Neural progenitor cell (in vitro differentiated cells): ENCODE data around the gene CENPP. TPM values are rescaled to one million over a fixed set of nuclear protein-coding genes. Genes with fewer than 3 reads are reported as not detected.

Experiments
- DNase-seq: peaks from one replicate; pipeline ENCODE4 v3.0.0-alpha.2; 2016; ENCODE audit warnings: low spot score
- H2AFZ ChIP-seq: fragments of 200-600 bp; sonication (generic); replicated peaks from 2 replicates; pipeline ENCODE4 v1.6.1; 2016; ENCODE audit warnings: antibody characterized with exemption
- H3F3A ChIP-seq: fragments of 200-600 bp; sonication (generic); 2 replicates; pipeline ENCODE4 v1.6.1; 2016; ENCODE audit warnings: antibody characterized with exemption, low read depth
- H3K27ac ChIP-seq: fragments of 200-600 bp; sonication (generic); 2 replicates; pipeline ENCODE4 v1.5.1; 2016; ENCODE audit warnings: mild to moderate bottlenecking
- H3K27me3 ChIP-seq: fragments of 200-600 bp; sonication (generic); 2 replicates; pipeline ENCODE4 v1.6.1; 2016; ENCODE audit warnings: mild to moderate bottlenecking, moderate library complexity
- H3K36me3 ChIP-seq: fragments of 200-600 bp; sonication (generic); 2 replicates; pipeline ENCODE4 v1.5.1; 2016
- H3K4me1 ChIP-seq: fragments of 200-600 bp; sonication (generic); 2 replicates; pipeline ENCODE4 v1.6.1; 2016; ENCODE audit warnings: mixed run types
- H3K4me2 ChIP-seq: fragments of 200-600 bp; sonication (generic); 2 replicates; pipeline ENCODE4 v1.6.1; 2016
- H3K4me3 ChIP-seq: fragments of 200-600 bp; sonication (generic); 2 replicates; pipeline ENCODE4 v1.5.1; 2016
- H3K79me2 ChIP-seq: fragments of 200-600 bp; sonication (generic); 2 replicates; pipeline ENCODE4 v1.6.1; 2016; ENCODE audit warnings: low read depth
- H3K9ac ChIP-seq: fragments of 200-600 bp; sonication (generic); 2 replicates; pipeline ENCODE4 v1.6.1; 2016
- H3K9me3 ChIP-seq: fragments of 200-600 bp; sonication (generic); 2 replicates; pipeline ENCODE4 v1.5.1; 2016; ENCODE audit warnings: low read depth
- H4K20me1 ChIP-seq: fragments of 200-600 bp; sonication (generic); 2 replicates; pipeline ENCODE4 v1.6.1; 2016; ENCODE audit warnings: low read depth
- H3K27ac Mint-ChIP-seq: 3 replicates; pipeline ENCODE4 v1.8.0; 2021; ENCODE audit warnings: mixed read lengths
- H3K27me3 Mint-ChIP-seq: 2 replicates; pipeline ENCODE4 v1.8.0; 2022; ENCODE audit warnings: low read depth, mild to moderate bottlenecking, inconsistent platforms, moderate library complexity, mixed read lengths; ENCODE audit not compliant: insufficient read depth
- H3K36me3 Mint-ChIP-seq: 3 replicates; pipeline ENCODE4 v1.8.0; 2021; ENCODE audit warnings: mixed read lengths
- H3K4me1 Mint-ChIP-seq: 3 replicates; pipeline ENCODE4 v1.8.0; 2021; ENCODE audit warnings: mixed read lengths
- H3K4me3 Mint-ChIP-seq: 3 replicates; pipeline ENCODE4 v1.8.0; 2021; ENCODE audit warnings: mild to moderate bottlenecking, moderate library complexity, mixed read lengths
- H3K9me3 Mint-ChIP-seq: 3 replicates; pipeline ENCODE4 v1.8.0; 2020; ENCODE audit warnings: mixed read lengths
- EZH2 ChIP-seq: fragments of 200-600 bp; sonication (generic); IDR thresholded peaks from 2 replicates; pipeline ENCODE4 v1.6.1; 2017; ENCODE audit warnings: antibody characterized with exemption, mild to moderate bottlenecking, moderate library complexity
- EZH2phosphoT487 ChIP-seq: fragments of 200-600 bp; sonication (generic); IDR thresholded peaks from 2 replicates; pipeline ENCODE4 v1.6.1; 2017; ENCODE audit warnings: antibody characterized with exemption
- total RNA-seq: library from RNA; depleted of rRNA; stranded (reverse); fragments of >200 nt; gene quantifications from 2 replicates; pipeline ENCODE4 v1.2.3, GENCODE V29; 2015; ENCODE audit warnings: low replicate concordance
- TF ChIP-seq, protein P1 (sequence below): fragments of 200-600 bp; sonication (generic); IDR thresholded peaks from 2 replicates; pipeline ENCODE4 v1.5.1; 2017; ENCODE audit warnings: antibody characterized with exemption, mild to moderate bottlenecking

CENPP gene
- total RNA-seq, 1 donor from 2014 or later: 10.7 TPM

DNA sequence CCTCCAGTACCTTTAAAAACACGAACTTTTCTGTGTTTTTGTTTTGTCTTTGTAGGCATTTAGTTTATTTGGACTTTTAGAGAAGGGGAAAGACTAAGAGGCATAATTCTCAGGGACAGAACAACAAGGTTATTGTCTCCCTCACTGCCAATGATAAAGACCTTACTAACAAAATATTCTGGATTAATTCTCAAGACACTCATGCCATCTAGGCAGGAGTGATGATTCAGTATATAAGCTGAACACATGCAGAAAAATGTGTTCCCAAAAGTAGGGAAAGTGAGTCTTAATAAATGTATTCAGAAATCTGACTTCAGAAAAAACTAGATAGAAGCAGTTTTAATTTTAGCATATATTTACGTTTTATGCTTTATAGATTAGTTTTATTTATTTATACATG, 173.9 kb downstream of the CENPP start:
- no peak overlapping the region for H3K9ac ChIP-seq
- H3K36me3 Mint-ChIP-seq: no peaks in the 10 kb centered on the region
- no peak overlapping the region for H3K27ac ChIP-seq
- H3K27ac Mint-ChIP-seq: no peak overlapping the region
- no peaks in the 10 kb centered on the region for H3K27me3 Mint-ChIP-seq
- no peaks in the 10 kb centered on the region for H3K9me3 Mint-ChIP-seq
- H3K4me1 ChIP-seq: peaks cover 9% of the 10 kb centered on the region
- no peak overlapping the region for H3K4me3 ChIP-seq
- H3K79me2 ChIP-seq: no peaks in the 10 kb centered on the region
- no peak for TF ChIP-seq EZH2phosphoT487
- no peak for TF ChIP-seq EZH2
- TF ChIP-seq, protein P1, sequence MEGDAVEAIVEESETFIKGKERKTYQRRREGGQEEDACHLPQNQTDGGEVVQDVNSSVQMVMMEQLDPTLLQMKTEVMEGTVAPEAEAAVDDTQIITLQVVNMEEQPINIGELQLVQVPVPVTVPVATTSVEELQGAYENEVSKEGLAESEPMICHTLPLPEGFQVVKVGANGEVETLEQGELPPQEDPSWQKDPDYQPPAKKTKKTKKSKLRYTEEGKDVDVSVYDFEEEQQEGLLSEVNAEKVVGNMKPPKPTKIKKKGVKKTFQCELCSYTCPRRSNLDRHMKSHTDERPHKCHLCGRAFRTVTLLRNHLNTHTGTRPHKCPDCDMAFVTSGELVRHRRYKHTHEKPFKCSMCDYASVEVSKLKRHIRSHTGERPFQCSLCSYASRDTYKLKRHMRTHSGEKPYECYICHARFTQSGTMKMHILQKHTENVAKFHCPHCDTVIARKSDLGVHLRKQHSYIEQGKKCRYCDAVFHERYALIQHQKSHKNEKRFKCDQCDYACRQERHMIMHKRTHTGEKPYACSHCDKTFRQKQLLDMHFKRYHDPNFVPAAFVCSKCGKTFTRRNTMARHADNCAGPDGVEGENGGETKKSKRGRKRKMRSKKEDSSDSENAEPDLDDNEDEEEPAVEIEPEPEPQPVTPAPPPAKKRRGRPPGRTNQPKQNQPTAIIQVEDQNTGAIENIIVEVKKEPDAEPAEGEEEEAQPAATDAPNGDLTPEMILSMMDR: no peak
- H3K36me3 ChIP-seq: no peaks in the 10 kb centered on the region
- DNase-seq: no peak
- no peaks in the 10 kb centered on the region for H3K27me3 ChIP-seq
- H2AFZ ChIP-seq: no peak overlapping the region
- no peaks in the 10 kb centered on the region for H4K20me1 ChIP-seq
- H3K4me2 ChIP-seq: no peak overlapping the region
- H3K4me1 Mint-ChIP-seq: no peaks in the 10 kb centered on the region
- H3K4me3 Mint-ChIP-seq: no peak overlapping the region
- no peaks in the 10 kb centered on the region for H3F3A ChIP-seq
- no peaks in the 10 kb centered on the region for H3K9me3 ChIP-seq

DNA sequence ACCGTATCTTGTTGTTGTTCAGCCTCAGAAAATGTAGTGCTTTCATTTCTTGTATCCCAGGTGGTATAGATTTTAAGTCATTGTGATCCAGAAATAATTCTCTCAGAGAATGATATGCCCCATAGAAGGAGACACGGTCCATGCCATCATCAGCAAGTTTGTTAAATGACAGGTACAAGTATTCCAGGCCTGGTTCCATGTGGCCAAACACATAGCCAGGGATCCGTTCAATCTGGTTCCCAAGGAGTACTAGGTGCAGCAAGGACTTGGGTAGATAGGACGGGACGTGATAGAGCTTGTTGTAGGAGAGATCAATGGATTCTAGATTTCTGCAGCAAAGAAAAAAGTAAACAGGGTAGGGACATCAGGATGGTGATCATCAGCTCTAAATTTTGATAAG, 175.0 kb downstream of the CENPP start:
- no peaks in the 10 kb centered on the region for H3K4me1 Mint-ChIP-seq
- TF ChIP-seq, protein P1: no peak
- TF ChIP-seq EZH2phosphoT487 (no peak), EZH2 (no peak)
- no peak for DNase-seq
- Histone ChIP-seq H3K27ac (no peak overlapping the region), H3K4me1 (peaks cover 9% of the 10 kb centered on the region), H3K4me3 (no peak overlapping the region), H4K20me1 (no peaks in the 10 kb centered on the region), H3F3A (no peaks in the 10 kb centered on the region), H3K4me2 (no peak overlapping the region), H2AFZ (no peak overlapping the region), H3K9me3 (no peaks in the 10 kb centered on the region), H3K27me3 (no peaks in the 10 kb centered on the region), H3K9ac (no peak overlapping the region), H3K79me2 (no peaks in the 10 kb centered on the region), H3K36me3 (no peaks in the 10 kb centered on the region)
- H3K27me3 Mint-ChIP-seq: no peaks in the 10 kb centered on the region
- H3K9me3 Mint-ChIP-seq: no peaks in the 10 kb centered on the region
- H3K27ac Mint-ChIP-seq: no peak overlapping the region
- H3K36me3 Mint-ChIP-seq: no peaks in the 10 kb centered on the region
- no peak overlapping the region for H3K4me3 Mint-ChIP-seq

DNA sequence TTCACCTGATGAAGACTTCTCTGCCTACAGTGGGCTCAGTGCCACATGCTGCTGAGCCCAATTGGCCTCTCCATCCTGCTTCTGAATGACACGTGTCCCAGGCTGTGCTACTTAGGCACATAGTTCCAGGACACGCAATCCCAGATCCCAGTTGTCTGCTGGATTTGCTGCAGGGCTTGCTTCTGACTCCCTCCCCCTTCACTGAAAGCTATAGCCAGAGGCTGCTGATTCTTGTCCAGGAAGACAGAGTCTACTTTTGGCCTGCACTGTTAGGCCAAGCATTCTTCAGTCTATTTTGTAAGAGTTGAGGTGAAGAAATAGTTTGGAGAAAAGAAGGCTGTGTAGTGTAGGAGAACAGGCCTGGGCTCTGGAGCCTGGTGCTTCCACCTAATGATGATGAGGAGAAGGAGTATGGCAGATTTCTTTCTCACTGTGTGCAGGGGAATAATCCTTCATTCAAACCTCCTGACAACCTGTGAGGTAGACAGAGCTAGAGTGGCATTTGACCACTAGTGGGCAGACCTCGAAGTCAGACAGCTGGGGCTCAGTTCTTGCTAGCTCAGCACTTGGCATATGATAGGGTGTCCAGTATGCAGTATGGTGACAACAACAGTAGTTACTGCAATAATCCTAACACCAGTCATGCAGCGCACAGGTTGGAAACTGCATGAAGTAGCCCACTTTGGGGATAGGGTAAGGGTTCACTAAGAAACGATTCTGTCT, 176.1 kb downstream of the CENPP start:
- H3K79me2 ChIP-seq: no peaks in the 10 kb centered on the region
- H3K9me3 ChIP-seq: no peaks in the 10 kb centered on the region
- peak; percentile 52 for DNase-seq
- Mint-ChIP-seq H3K27ac (no peak overlapping the region), H3K4me1 (no peaks in the 10 kb centered on the region), H3K36me3 (no peaks in the 10 kb centered on the region), H3K9me3 (no peaks in the 10 kb centered on the region), H3K27me3 (no peaks in the 10 kb centered on the region), H3K4me3 (no peak overlapping the region)
- no peaks in the 10 kb centered on the region for H3K36me3 ChIP-seq
- no peak overlapping the region for H3K4me2 ChIP-seq
- H3K4me1 ChIP-seq: peaks cover 9% of the 10 kb centered on the region
- no peak overlapping the region for H3K9ac ChIP-seq
- no peaks in the 10 kb centered on the region for H3F3A ChIP-seq
- TF ChIP-seq, protein P1: peak; percentile 64
- no peak for TF ChIP-seq EZH2
- no peak for TF ChIP-seq EZH2phosphoT487
- H2AFZ ChIP-seq: no peak overlapping the region
- no peak overlapping the region for H3K4me3 ChIP-seq
- no peak overlapping the region for H3K27ac ChIP-seq
- H4K20me1 ChIP-seq: no peaks in the 10 kb centered on the region
- H3K27me3 ChIP-seq: no peaks in the 10 kb centered on the region
